Activated naive CD8-positive, alpha-beta T cell treated with anti-CD3 and anti-CD28 coated beads, Interleukin-2, amount 10 ng/mL, durations not matched to agents 7 days and 5 days (primary cell): Measurements from ENCODE around the gene LY6G5B. TPM values are rescaled to one million over a fixed set of nuclear protein-coding genes. Genes with fewer than 3 reads are reported as not detected.
A peak's percentile ranks its signal among the peaks of the same experiment; 100 is the strongest.

Experiments
- ATAC-seq: fragments of 150-1000 bp; cut with Tn5 transposase; one replicate; pipeline ENCODE4 v1.10.0; 2021; ENCODE audit warnings: low read depth, moderate library complexity
- POLR2A ChIA-PET: fragments of 350-600 bp; sonication (Branson Sonifier 250); formaldehyde crosslinking; loops from one replicate; lab custom pipeline; 2021; ENCODE audit warnings: antibody characterized with exemption; lab: Charles Lee
- DNase-seq: peaks from one replicate; pipeline ENCODE4 v3.0.0; 2021
- H3K27ac Mint-ChIP-seq: one replicate; pipeline ENCODE4 v1.8.0; 2022; ENCODE audit warnings: mild to moderate bottlenecking, mixed read lengths
- H3K27me3 Mint-ChIP-seq: one replicate; pipeline ENCODE4 v1.8.0; 2022; ENCODE audit warnings: mild to moderate bottlenecking, moderate library complexity, mixed read lengths
- H3K36me3 Mint-ChIP-seq: one replicate; pipeline ENCODE4 v1.8.0; 2021; ENCODE audit warnings: mild to moderate bottlenecking, mixed read lengths
- H3K4me1 Mint-ChIP-seq: one replicate; pipeline ENCODE4 v1.8.0; 2021; ENCODE audit warnings: mixed read lengths
- H3K4me3 Mint-ChIP-seq: one replicate; pipeline ENCODE4 v1.8.0; 2022; ENCODE audit warnings: mild to moderate bottlenecking, moderate library complexity, mixed read lengths
- H3K9me3 Mint-ChIP-seq: one replicate; pipeline ENCODE4 v1.8.0; 2021; ENCODE audit warnings: mixed read lengths
- total RNA-seq, 2 experiments: library from RNA; stranded (reverse); gene quantifications; one replicate each; pipeline ENCODE4 v1.2.3, GENCODE V29; 2021

Gene LY6G5B
- total RNA-seq, 2 experiments from 2014 or later: 33.8 to 36.4 TPM

- Mint-ChIP-seq H3K4me1 (peaks cover 52% of the 10 kb centered on the region), H3K27me3 (no peaks in the 10 kb centered on the region), H3K36me3 (peaks cover 48% of the 10 kb centered on the region), H3K9me3 (no peaks in the 10 kb centered on the region), H3K27ac (peak overlapping the region; percentile 79), H3K4me3 (peak overlapping the region; percentile 92)
- POLR2A ChIA-PET: interaction anchor here (0.6 to 7.0 kb wide), 13 partner anchors 8 to 241 kb away, joined by 3 to 138 read pairs (median 4); partner anchors contain the start of genes ABHD16A, APOM, BAG6 and CLIC1
- no peak for DNase-seq
- ATAC-seq: no peak
These were observed 8.3 kb upstream of the LY6G5B start for GRCh38 chr6:31661262-31662123.

GRCh38 chr6:31662124-31662723 lies 7.6 kb upstream of the LY6G5B start:
- DNase-seq (no peak), ATAC-seq (no peak)
- POLR2A ChIA-PET: interaction anchor here (0.6 to 7.0 kb wide), 5 partner anchors 9 to 179 kb away, joined by 3 to 138 read pairs (median 4); partner anchors contain the start of genes APOM, BAG6 and LSM2
- Mint-ChIP-seq H3K27me3 (no peaks in the 10 kb centered on the region), H3K36me3 (peaks cover 51% of the 10 kb centered on the region), H3K27ac (peak overlapping the region; percentile 45), H3K4me1 (peaks cover 54% of the 10 kb centered on the region), H3K4me3 (peak overlapping the region; percentile 68), H3K9me3 (no peaks in the 10 kb centered on the region)

DNA sequence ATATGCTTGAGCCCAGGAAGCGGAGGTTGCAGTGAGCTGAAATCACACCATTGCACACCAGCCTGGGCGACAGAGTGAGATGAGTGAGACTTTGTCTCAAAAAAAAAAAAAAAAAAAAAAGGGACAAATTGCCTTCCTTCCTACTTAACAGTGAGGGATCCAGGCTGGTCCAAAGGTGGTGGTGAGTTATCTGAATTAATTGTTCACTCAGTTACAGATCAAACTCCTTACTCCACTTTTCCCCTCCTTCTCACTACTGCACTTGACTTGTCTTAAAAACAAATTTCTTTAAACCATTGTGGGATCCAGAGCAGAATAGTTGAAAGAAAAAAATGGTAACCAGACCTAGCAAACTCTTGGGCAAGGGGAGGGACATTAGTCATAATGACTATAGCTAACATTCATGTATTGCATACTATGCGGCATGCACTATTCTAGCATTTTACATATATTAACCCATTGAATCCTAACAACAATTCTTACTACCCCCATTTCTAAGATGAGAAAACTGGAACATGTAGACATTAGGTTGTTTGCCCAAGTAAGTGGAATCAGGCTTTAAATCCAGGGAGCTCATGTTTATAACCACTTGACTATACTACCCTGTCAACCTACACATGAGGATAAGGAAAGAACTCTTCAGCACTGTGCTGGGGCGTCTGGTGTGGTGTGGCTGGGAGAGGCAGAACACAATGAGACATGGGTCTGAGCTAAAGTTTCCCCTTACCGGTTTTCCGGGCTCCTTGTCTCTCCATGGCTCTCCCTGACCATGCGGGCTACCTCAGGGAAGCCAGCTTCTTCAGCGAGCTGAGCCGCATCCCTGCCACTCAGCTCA lies 6.4 kb upstream of the LY6G5B start:
- Mint-ChIP-seq H3K36me3 (peaks cover 55% of the 10 kb centered on the region), H3K27ac (peak overlapping the region; percentile 98), H3K4me3 (peak overlapping the region; percentile 96), H3K4me1 (peaks cover 52% of the 10 kb centered on the region), H3K27me3 (no peaks in the 10 kb centered on the region), H3K9me3 (no peaks in the 10 kb centered on the region)
- POLR2A ChIA-PET: interaction anchor here (0.8 to 7.0 kb wide), 9 partner anchors 10 to 159 kb away, joined by 3 to 138 read pairs (median 6); partner anchors contain the start of genes ABHD16A, APOM, BAG6 and CLIC1
- ATAC-seq (no peak), DNase-seq (no peak)

- Mint-ChIP-seq H3K27me3 (no peaks in the 10 kb centered on the region), H3K27ac (peak overlapping the region; percentile 98), H3K9me3 (no peaks in the 10 kb centered on the region), H3K4me3 (peak overlapping the region; percentile 96), H3K36me3 (peaks cover 57% of the 10 kb centered on the region), H3K4me1 (peaks cover 45% of the 10 kb centered on the region)
- DNase-seq (no peak), ATAC-seq (no peak)
- POLR2A ChIA-PET: interaction anchor here (0.7 to 7.0 kb wide), 29 partner anchors 10 to 1123 kb away, joined by 3 to 138 read pairs (median 4); partner anchors contain the start of genes ABHD16A, APOM, BAG6 and CLIC1
These were observed 5.6 kb upstream of the LY6G5B start for GRCh38 chr6:31663961-31664789.

DNA sequence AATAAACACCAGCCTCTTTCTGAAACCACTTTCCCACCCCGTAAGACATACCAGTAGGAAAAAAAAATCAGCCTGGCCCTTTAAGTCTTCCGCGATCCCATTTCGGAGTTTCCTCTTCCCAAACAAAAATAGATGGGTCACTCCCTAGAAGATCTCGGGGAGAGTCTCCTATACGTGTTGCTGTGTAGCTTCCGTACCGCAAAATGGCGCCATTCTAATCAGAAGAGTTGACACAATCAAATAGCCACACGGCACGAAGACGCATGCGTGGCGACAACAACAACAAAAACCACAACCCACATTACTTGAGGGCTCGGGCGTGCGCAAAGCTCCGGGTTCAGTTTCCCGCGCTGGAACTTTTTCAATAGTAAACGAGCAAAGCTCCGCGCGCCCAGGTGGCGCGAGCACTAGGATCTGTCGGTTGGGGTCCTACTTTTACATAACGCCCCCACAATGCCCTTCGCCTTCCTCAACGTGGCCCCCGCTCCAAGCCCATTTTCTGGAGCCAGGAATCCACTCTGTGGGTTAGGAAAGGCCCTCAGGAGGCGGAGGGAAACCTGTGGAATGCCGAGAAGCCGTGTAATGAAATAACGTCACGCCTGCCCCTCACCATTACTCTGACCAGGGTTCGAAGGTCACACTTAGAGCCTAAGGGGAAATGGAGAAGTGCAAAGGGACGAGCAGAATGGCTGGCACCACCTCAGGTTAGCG lies 4.8 kb upstream of the LY6G5B start, which contains the start of gene GPANK1:
TSS of gene GPANK1 (minus strand) at position 208 of the 711 bp plus-strand sequence. CDS start 519 bp downstream, outside the sequence.
- ATAC-seq (peak; percentile 27), DNase-seq (peak; percentile 86)
- Mint-ChIP-seq H3K4me3 (peak within 1 kb of the TSS; percentile 96), H3K9me3 (no peaks in the 10 kb centered on the region), H3K36me3 (peaks cover 56% of the 10 kb centered on the region), H3K27ac (peak within 1 kb of the TSS; percentile 98), H3K4me1 (peaks cover 42% of the 10 kb centered on the region), H3K27me3 (no peaks in the 10 kb centered on the region)
- POLR2A ChIA-PET: interaction anchor here (0.7 to 7.0 kb wide), 27 partner anchors 9 to 1124 kb away, joined by 3 to 138 read pairs (median 4); partner anchors contain the start of genes APOM, BAG6, CLIC1 and DDAH2

DNA sequence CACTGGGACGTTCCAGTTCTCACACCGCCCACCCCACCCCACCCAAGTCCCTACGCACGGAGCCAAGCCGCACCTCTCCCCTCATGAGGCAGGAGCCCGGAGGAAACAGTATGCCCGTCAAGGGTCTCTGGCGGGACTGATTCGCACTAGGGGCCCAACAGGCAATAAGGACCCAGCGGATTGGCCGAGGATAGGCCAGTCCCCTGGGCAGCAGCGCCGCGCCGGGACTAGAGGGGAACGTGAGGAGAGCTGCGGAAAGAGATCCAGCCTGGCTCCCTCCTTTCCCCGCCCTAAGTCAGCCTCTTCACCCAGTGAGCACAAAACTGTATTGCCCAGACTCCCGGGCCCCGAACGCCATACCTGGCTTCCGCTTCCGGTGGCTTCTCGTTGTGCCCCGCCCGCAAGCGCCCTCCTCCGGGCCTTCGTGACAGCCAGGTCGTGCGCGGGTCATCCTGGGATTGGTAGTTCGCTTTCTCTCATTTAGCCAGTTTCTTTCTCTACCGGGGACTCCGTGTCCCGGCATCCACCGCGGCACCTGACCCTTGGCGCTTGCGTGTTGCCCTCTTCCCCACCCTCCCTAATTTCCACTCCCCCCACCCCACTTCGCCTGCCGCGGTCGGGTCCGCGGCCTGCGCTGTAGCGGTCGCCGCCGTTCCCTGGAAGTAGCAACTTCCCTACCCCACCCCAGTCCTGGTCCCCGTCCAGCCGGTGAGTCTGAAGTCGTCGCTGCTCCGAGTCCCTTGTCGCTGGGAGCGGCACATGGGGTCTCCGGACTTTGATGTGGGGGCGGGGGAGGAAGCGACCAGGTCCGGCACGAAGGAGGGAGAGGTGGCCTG lies 4.1 kb upstream of the LY6G5B start, which contains the start of gene CSNK2B:
TSS of gene CSNK2B (plus strand) at position 580 of the 836 bp plus-strand sequence. CDS start 752 bp downstream, outside the sequence.
- Mint-ChIP-seq H3K27ac (peak within 1 kb of the TSS; percentile 98), H3K36me3 (peaks cover 60% of the 10 kb centered on the region), H3K4me1 (peaks cover 42% of the 10 kb centered on the region), H3K4me3 (peak within 1 kb of the TSS; percentile 96), H3K9me3 (no peaks in the 10 kb centered on the region), H3K27me3 (no peaks in the 10 kb centered on the region)
- peak; percentile 86 for ATAC-seq
- POLR2A ChIA-PET: interaction anchor here (1.0 to 7.0 kb wide), 19 partner anchors 13 to 453 kb away, joined by 3 to 138 read pairs (median 5); partner anchors contain the start of genes APOM, BAG6, CLIC1 and DDX39B
- peak; percentile 95 for DNase-seq

- Mint-ChIP-seq H3K4me3 (peak overlapping the region; percentile 96), H3K9me3 (no peaks in the 10 kb centered on the region), H3K36me3 (peaks cover 61% of the 10 kb centered on the region), H3K27me3 (no peaks in the 10 kb centered on the region), H3K4me1 (peaks cover 35% of the 10 kb centered on the region), H3K27ac (peak overlapping the region; percentile 98)
- ATAC-seq: no peak
- no peak for DNase-seq
- POLR2A ChIA-PET: interaction anchor here (0.9 to 7.0 kb wide), 6 partner anchors 13 to 161 kb away, joined by 3 to 138 read pairs (median 14); partner anchors contain the start of genes APOM, BAG6, CLIC1 and HSPA1B
These were observed 3.3 kb upstream of the LY6G5B start for GRCh38 chr6:31666337-31666965.

GRCh38 chr6:31676322-31676903 lies 6.6 kb downstream of the LY6G5B start:
- POLR2A ChIA-PET: interaction anchor here (0.7 kb wide), 1 partner anchor 129 kb away, joined by 6 read pairs; the partner anchor contains the start of genes ATP6V1G2 and NFKBIL1
- Mint-ChIP-seq H3K36me3 (peaks cover 9% of the 10 kb centered on the region), H3K4me3 (no peak overlapping the region), H3K9me3 (no peaks in the 10 kb centered on the region), H3K27ac (peak overlapping the region; percentile 6), H3K27me3 (no peaks in the 10 kb centered on the region), H3K4me1 (peaks cover 28% of the 10 kb centered on the region)
- no peak for DNase-seq
- no peak for ATAC-seq

DNA sequence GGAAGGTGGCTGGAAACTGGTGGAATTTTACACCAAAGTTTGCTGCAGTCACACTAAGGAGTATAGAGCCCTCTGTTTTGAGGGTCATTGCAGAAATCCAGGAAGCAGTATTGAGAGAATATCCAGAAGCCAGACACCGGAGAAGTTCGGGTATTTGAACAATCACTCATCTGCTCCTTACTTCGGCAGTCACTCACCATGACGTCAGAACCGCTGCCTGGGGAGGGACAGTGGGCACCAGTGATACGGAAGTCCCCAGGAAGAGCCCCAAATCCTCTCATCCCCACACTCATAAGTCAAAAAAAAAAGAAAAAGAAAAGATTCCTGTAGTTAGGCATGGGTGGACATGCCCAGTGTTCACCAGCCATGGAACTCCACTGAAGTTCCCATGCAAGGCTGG lies 7.1 kb downstream of the LY6G5B start:
- Mint-ChIP-seq H3K27ac (no peak overlapping the region), H3K27me3 (no peaks in the 10 kb centered on the region), H3K9me3 (no peaks in the 10 kb centered on the region), H3K36me3 (peaks cover 9% of the 10 kb centered on the region), H3K4me3 (no peak overlapping the region), H3K4me1 (peaks cover 30% of the 10 kb centered on the region)
- ATAC-seq: no peak
- POLR2A ChIA-PET: no interaction called here
- no peak for DNase-seq

DNA sequence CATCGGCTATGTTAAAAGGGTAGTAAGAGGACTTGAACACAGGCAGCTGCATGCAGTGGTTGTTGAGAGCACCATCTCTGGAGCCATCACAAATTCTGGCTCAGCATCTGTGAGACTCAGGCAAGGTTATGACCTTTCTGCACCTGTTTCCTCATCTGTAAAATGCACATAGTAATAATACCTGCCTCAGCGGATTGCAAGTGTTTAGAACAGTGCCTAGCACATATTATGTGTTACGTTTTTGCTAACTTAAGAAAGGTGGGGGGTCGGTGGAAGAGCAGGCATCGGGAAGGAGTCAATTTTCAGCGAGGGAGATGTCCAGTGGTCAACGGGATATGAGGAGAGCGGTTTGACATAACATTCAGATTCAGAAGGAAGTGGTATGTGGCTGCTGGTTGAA lies 8.2 kb downstream of the LY6G5B start:
- Mint-ChIP-seq H3K9me3 (no peaks in the 10 kb centered on the region), H3K4me1 (peaks cover 30% of the 10 kb centered on the region), H3K36me3 (peaks cover 2% of the 10 kb centered on the region), H3K27ac (no peak overlapping the region), H3K27me3 (no peaks in the 10 kb centered on the region), H3K4me3 (no peak overlapping the region)
- ATAC-seq (no peak), DNase-seq (no peak)
- POLR2A ChIA-PET: interaction anchor here (2.0 kb wide), 1 partner anchor 62 kb away, joined by 7 read pairs; the partner anchor contains the start of gene MSH5
